GM19043 (cell line): ENCODE data around the gene NR2E3.

Experiments
- ATAC-seq: cut with Tn5 transposase; IDR thresholded peaks from one replicate; pipeline ENCODE4 v1.9.1; 2021; ENCODE audit warnings: low read depth; ENCODE audit not compliant: unreplicated experiment

The NR2E3 gene

DNA sequence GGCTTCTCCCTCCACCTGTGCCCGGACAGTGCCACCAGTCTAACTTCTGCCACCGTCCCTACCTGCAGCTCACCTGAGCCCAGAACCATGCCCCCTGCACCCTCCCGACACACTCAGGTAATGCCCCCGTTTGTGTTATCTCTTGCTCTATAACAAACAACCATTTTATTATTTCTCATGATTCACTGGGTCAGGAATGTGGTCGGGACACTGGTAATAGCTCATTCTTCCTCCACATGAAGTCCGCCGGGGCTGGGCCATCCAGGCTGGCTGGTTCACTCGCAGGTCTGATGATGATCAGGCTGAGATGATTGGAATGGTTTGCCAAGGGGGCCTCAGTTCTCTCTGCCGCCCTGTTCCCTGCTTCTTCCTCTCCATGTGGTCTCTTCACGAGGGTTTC is 20.3 kb upstream of the NR2E3 start:
- no peak for ATAC-seq

DNA sequence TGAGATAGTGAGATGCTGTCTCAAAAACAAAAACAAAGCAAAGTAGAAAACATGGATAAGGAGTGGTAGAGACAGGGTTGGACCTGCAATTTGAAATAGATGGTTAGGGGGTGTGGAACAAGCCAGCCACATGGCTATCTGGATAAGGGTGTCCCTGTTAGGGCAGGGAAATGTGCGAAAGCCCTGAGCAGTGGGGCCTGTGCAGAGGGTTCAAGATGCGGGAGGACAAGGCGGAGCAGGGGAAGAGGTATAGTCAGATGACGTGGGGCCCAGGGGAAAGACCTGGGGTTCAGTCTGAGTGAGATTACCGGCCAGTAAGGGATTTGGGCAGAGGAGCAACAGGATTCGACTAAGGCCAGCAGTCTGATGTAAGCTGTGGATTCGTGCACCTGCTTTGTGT is 18.4 kb upstream of the NR2E3 start:
- no peak for ATAC-seq

DNA sequence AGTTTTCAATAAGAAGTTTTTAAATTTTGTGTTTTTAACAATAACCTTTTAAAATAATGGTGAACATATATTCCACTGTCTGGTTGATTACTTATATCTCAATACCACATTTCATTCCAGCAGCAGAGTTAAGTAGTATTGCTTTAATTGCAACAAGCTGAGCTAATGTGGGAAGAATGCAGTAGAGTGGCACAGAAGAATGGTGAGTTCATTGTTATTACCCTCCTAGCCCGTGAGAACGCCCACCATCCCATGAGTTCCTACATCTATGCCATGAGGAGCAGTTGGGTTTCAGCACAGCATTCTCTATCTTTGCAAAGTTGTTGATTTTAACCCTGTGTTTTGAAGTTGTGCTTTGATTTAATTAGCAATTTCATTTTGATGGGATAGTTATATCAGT is 17.8 kb upstream of the NR2E3 start:
- no peak for ATAC-seq

DNA sequence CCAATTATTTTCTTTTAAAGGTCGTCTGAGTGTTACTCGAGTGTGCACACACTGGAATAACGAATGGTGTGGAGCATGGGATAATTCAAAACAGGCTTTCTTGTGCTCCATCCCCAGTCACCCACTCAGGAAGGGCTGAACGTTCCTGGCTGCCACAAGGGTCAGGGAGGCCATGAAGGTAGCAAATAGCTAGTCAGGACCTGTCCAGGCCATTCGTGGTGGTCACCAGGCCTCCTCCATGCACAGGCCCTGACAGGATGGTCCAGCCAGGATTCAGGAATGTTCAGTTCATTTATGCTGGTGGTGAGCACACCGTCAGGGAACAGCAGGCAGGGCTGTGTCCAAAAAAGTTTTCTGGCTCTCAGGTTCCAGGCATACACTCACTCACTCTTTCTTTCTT is 11.7 kb upstream of the NR2E3 start:
- ATAC-seq = no peak

DNA sequence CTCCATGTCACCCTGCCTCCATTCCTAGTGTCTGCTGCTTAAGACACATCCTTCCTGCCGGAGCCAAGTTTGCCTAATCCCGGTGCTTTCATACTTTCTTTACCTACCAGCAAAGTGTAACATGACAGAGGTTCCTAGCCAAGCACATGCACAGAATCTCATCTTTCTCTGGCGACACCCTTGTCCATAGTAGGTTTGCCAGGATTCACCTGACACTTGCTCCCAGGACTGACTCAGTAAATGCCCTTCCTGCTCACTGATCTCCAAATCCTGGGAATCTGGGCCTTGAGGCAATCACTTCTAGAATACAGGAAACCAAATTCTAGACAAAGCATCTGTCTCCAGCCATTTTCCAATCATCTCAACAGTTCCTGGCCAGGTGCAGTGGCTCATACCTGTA is 10.2 kb upstream of the NR2E3 start:
- ATAC-seq = no peak

DNA sequence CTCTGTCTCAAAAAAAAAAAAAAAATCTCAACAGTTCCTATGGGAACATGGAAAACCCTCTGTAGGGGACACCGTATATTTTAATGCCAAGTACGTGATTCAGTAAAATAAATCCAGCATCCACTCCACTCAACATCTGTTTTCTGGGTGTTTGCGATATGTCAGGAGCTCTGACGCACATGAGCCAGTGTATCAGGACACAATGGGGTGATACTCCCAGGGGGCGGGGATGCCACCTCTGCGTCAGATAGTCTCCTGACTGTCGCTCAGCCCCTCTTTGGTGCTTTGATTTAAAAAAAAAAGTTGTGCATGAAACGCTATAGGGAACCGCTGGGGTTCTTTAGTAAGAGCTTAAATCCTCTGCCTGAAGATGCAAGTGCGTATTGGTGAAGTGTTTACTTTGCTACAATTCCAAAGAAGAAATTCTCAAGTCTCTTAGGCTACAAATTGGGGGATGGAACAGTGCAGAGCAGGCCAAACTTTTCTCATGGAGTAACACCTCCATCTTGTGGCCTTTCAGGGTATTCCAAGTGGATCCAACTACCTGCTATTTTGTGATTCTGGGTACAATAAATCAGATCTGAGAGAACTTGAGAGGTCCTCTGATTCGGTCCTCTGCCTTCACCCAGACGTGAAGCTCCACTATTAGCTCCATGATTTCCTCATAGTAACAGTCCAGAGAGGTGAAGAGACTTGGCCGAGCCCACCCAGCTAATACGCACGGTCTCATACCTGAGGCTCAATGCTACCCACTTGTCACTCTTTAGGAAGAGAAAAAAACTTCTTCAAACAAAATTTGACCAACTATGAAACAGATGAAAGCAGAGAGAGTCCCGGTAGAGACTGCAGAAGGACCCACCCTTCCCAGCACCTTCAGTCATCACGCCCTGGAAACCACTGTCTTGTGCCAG is 9.3 kb upstream of the NR2E3 start:
- ATAC-seq = no peak

DNA sequence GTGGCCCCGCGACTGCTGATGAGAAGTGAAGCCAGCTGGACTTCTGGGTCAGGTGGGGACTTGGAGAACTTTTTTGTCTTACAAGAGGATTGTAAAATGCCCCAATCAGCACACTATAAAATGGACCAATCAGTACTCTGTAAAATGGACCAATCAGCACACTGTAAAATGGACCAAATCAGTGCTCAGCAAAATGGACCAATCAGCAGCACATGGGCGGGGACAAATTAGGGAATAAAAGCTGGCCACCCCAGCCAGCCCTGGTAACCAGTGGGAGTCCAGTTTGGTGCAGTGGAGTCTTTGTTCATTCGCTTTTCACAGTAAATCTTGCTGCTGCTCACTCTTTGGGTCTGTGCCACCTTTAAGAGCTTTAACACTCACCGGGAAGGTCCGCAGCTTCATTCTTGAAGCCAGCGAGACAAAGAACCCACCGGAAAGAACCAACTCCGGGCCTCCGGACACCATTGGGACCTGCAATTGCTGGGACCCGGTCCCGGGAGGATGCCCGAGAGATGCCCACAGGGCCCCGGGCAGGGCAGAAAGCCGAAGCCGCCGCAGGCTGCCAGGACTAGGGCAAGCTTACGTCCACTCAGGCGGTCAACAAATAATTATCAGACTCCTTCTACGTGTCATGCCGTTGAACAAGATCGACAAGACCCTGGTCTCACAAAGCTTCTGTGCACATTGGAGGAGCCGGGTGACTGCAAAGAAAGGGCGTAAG is 8.3 kb upstream of the NR2E3 start:
- ATAC-seq = no peak

DNA sequence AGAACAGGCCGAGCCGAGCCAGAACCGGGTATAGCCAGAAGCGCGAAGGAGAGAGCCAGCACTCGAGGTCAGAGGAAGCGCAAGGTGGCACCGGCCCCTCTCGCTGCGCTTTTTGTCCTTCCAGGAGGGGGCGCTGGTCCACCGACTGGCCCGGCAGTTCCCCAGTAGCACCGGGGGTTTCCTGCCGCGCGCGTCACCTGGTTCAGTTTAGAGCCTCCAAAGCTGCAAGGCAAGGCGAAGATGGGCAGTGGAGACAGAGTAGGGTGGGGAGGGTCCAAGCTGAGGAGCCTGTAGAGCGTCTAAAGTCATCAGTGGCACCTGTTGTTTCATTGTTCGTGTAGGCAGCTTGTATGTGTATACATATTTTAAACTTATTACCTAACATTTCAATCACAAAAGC is 7.6 kb upstream of the NR2E3 start:
- ATAC-seq = no peak

DNA sequence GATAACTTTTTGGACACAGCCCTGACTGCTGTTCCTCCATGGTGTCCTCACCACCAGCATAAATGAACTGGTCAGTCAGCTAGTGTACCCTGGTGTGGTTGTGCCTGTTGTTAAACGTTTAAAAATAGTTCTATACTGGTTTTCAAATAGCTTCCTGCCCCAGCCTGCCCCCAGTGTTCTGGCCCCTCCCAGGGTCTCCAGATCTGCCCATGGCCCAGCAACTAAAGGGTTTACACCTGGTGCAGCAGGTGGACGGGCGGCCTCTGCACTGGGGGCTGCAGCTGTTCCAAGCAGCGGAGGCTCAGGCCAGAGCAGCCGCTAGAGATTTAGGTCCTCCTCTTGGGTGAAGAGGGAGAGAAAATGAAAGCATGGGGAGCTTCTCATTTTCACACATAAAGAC is 6.1 kb upstream of the NR2E3 start:
- no peak for ATAC-seq

DNA sequence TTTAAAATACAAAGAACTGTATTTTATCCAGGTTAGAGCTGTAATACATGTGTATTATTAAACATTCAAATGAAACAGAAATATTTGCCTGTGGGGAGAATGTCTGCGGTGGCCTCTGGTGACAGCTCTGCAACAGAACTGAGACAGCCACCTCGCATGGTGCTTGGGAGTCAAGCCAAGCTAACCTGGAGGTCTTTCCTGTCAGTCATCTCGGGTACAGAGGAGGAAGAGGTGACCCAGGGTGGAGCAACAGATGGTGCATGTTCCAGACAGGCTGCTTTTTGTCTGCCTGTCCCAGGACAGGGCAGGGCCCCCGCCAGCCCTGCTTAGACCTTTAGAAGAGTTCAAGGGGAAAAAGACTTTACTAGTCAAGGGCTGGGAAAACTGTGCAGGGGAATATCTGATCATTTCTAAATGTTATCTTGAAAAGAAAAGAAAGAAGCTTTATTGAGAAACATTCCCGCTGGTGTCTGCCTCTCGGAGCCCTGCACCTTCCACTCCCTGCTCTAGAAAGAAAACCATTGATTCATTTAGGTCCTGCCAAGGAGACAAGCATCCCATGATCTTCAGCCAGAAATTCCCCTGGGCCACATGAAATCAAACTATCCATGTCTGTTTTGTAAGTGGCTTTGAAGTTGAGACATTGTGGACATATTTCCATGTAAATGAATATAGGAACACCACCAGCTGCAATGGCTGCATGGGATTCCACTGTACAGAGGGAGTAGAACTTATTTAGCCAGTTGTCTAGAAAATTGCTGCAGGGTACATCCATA is 5.5 kb upstream of the NR2E3 start:
- ATAC-seq = no peak

DNA sequence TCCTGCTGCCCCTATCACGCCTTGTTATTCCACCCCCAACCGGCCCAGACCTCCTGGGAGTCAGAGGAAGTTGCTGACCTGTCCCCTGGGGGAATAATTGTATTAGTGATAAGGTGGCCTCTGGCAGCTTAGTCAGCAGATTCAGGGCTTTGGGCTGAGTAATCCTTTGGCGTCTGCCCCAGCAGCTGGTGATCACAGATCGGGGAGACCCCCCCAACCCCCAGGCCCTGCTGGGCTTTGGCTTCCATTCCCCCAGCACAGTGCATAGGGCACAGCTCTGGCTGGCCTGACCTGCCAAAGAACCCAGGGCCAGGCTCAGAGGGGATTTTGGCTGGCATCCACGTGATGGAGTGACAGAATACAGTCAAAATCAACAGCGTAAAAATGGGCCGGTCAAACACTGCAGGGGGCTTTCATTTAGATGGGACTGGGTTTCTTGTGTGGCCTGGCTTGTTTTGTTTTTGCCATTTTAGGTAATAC is 3.9 kb upstream of the NR2E3 start:
- ATAC-seq = no peak

DNA sequence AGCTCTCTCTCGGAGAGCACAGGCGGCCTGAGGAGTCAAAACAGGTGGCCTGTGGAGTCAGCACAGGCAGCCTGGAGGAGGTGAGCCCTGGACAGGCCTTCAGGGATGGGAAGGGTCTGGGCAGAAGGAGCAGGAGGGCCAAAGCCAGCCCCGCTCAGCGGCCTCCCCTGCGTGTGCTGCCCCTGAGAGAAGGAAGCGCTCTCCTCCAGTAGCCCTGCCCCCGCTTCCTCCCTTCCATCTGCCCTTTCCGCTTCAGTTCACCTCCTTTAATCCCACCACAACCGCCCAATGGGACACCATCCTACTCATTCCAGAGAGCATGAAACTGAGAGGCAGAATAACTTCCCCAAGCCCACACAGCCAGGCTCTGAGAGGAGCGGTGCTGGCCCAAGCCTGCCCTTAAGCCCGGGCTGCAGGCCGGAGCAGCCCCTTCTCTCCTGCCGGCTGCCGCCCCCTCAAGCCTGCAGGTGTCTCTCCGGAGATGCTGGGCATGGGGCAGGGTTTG is 3.2 kb upstream of the NR2E3 start:
- no peak for ATAC-seq

DNA sequence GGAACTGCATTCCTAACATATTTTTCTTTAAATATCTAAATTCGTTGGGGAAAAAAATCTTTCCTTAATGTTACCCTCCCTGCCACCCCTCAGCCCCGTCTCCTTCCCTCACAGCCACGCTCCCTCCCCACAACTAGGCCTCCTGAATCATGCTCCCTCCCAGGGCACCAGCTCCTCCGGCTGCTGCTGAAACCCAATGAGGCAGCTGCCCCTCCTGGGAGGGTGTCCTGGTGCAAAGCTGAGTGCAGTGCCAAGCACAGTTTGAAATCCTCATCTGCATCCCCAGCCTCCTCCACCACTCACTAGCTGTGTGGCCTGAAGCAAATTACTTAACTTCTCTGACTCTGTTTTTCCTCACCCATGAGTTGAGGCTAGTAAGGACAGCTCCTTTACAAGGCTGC is 2.7 kb upstream of the NR2E3 start:
- ATAC-seq = no peak

DNA sequence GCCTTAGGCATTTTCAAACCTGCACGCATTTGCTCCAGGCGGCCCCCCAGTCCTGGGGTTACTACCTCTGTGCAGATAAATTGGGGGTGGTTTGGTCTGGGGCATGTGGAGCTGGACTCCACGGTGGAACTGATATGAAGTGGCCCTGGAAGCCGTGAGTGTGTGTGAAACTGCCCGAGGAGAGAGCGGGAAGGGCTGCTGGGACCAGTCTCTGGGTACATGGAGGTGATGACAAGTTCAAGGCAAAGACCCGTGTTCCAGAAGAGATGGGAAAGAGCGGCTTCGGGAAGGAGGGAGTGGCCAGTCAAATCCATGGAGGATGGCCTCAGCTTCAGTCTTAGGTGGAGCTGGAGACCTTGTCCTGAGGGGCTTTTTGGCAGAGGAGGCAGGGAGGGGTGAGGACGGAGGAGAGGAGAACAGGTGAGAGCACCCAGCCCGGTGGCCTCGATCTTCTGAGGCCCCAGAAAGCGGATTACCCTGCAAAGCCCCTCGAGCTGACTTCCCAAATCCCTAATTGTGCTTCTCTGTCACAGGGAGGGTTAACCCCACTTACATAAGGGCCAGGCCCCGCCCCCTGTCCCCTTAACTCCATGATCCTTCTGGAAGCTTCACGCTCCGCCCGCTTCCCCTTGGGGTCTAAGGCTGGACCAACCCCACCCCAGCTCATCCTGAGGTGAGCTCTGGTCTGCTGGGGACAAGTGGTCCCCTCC is 1.9 kb upstream of the NR2E3 start:
- ATAC-seq = no peak

DNA sequence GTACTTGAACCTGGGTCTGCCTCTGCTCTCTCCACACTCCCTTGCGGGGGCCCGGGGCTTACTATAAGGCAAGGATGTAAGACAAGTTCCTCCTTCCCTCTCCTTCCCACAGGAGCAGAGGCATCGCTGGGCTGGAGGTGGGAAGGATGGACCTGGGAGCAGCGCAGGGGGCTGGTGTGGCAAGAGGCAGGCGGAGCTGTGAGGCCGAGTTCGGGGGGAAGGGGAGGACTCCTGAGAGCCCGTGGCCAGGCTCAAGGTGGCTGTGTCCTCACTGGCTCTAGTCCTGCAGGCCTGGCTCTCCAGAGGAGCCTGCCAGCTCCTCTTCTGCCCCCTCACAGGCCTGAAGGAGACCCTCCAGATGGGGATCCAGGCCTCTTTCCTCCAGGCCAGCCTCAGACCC is 1.0 kb upstream of the NR2E3 start:
- ATAC-seq = no peak

DNA sequence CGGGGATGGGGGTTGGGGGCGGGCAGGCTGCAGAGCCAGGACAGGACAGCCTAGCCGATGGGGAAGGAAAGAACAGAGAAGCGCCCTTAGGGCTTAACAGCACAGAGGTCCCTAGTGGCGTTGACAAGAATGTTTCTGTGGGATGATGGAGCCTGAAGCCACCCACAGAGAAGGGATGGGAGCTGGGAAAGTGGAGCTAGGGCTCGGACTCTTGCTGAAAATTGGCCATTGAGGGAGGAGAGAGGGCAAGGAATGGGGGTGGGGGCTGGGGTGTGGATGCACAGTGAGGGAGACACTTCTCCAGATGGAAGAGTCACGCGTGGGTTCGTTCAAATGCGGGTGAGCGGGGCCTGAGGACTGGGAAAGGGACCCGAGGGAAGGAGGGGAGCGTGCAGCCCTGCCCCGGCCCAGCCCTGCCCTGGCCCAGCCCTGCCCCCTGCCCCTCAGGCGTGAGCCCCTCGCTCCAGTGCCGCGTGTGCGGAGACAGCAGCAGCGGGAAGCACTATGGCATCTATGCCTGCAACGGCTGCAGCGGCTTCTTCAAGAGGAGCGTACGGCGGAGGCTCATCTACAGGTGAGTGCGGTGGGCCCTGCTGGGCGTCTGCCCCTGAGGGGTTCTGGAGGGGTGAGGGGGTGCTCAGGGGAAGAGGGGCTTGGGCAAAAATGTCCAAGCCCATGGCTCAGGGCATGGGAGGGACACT is 832 bp downstream of the NR2E3 start:
- ATAC-seq = no peak

DNA sequence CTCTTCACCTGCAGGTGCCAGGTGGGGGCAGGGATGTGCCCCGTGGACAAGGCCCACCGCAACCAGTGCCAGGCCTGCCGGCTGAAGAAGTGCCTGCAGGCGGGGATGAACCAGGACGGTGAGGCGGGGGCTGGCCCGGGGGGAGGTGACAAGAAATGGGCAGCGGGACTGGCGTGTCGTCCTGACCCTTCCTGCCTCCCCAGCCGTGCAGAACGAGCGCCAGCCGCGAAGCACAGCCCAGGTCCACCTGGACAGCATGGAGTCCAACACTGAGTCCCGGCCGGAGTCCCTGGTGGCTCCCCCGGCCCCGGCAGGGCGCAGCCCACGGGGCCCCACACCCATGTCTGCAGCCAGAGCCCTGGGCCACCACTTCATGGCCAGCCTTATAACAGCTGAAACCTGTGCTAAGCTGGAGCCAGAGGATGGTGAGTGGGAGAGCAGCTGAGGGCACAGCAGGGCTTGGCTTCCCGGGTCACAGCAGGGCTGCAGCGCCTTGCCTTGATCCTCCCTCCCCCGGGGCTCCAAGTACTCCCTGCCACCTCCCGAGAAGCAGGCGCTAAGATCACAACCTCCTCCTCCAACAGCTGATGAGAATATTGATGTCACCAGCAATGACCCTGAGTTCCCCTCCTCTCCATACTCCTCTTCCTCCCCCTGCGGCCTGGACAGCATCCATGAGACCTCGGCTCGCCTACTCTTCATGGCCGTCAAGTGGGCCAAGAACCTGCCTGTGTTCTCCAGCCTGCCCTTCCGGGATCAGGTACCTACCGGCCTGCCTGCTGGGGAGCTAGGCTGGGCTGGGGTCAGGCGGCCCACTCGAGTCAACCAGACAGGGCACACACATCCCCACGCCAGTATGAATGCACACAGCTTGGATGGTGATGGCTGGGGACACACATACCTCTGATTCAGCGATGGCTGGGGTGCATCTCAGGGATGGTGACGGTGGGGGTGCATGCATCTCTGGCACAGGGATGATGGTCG is 1.7 kb downstream of the NR2E3 start:
- no peak for ATAC-seq

DNA sequence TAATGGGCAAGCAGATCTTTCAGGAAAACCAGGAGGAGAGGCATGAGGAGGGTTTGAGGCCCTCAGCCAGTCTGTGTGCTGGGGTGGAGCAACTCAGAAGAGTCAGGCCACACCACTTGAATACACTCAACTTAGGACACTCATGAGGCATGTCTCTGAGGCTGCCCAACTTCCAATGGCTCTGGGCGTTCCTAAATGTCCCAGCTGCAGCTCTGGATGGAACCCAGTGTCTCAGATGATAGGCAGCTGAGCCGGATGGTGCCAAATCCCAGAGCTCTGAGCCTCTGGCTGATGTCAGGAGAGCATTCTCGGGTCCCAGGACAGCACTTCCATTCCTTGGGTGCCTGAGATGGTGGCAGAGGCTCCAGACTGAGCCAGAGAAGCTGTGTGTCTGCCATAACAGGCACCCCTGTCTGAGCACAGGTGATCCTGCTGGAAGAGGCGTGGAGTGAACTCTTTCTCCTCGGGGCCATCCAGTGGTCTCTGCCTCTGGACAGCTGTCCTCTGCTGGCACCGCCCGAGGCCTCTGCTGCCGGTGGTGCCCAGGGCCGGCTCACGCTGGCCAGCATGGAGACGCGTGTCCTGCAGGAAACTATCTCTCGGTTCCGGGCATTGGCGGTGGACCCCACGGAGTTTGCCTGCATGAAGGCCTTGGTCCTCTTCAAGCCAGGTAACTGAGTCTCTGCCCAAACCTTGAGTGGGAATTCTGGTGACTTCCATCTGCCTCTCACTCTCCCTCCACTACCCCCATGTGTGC is 2.8 kb downstream of the NR2E3 start:
- ATAC-seq = no peak
